Adipocyte (in vitro differentiated cells): ENCODE data around the gene SCUBE1.

Experiments used
- DNase-seq: peaks from one replicate; pipeline ENCODE4 v3.0.0-alpha.2; 2015; ENCODE audit warnings: low read depth
- H3K27me3 ChIP-seq: replicated peaks from 2 replicates; pipeline ENCODE4 v1.7.0; 2013; ENCODE audit warnings: mild to moderate bottlenecking, low read length, moderate library complexity; ENCODE audit not compliant: control insufficient read depth, insufficient read depth
- H3K36me3 ChIP-seq: 2 replicates; pipeline ENCODE4 v1.7.0; 2013; ENCODE audit warnings: low read length, mild to moderate bottlenecking, moderate library complexity; ENCODE audit not compliant: control insufficient read depth, insufficient read depth, severe bottlenecking
- H3K4me1 ChIP-seq: 2 replicates; pipeline ENCODE4 v1.7.0; 2013; ENCODE audit warnings: mild to moderate bottlenecking, low read length, moderate library complexity; ENCODE audit not compliant: control insufficient read depth, insufficient read depth
- H3K4me3 ChIP-seq: 2 replicates; pipeline ENCODE4 v1.7.0; 2013; ENCODE audit warnings: mild to moderate bottlenecking, low read length, moderate library complexity
- H3K9ac ChIP-seq: 2 replicates; pipeline ENCODE4 v1.7.0; 2013; ENCODE audit warnings: mild to moderate bottlenecking, low read length, moderate library complexity
- H3K9me3 ChIP-seq: 2 replicates; pipeline ENCODE4 v1.7.0; 2013; ENCODE audit warnings: mild to moderate bottlenecking, low read length, moderate library complexity; ENCODE audit not compliant: control insufficient read depth

Gene SCUBE1

DNA sequence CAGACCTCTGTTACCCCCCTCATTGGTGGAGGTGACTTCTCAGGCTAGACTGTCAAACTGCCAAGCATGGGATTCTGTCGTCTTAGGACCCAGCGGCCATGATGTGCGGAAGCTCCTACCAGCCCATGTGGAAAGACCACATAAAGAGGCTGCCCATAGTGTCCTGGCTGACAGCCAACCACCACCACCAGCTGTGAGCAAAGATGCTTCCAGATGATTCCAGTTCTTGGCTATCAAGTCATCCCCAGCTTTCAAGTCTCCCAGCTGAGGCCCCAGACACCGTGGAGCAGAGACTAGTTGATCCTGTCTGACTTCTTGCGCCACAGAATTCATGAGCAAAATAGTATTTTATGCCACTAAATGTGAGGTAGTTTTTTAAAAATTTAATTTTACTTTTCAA lies 32.9 kb downstream of the SCUBE1 start:
- Histone ChIP-seq H3K4me1 (peaks cover 23% of the 10 kb centered on the region), H3K27me3 (peaks cover 87% of the 10 kb centered on the region), H3K9ac (no peak overlapping the region), H3K36me3 (no peaks in the 10 kb centered on the region), H3K9me3 (no peaks in the 10 kb centered on the region), H3K4me3 (no peak overlapping the region)
- no peak for DNase-seq

DNA sequence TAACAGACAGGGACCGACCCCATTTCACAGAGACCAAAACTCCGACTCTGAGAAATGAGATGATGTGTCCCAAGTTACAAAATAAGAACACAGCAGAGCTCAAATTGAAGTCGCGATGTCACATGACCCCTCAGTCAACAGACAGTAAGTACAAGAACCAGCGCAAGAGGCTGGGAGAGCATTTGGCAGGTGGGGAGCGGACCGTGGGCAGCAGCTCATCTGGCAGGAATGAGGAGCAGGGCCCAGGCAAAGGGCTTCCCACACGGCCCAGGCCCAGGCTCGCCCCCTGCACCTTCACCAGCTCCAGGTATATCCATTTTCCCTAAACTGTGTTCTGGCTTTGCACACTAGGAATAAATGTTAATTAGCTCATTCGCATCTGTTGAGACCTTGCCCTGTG lies 34.3 kb downstream of the SCUBE1 start:
- Histone ChIP-seq H3K4me1 (peaks cover 14% of the 10 kb centered on the region), H3K36me3 (no peaks in the 10 kb centered on the region), H3K4me3 (no peak overlapping the region), H3K9me3 (no peaks in the 10 kb centered on the region), H3K9ac (no peak overlapping the region), H3K27me3 (peaks cover 89% of the 10 kb centered on the region)
- DNase-seq = no peak

DNA sequence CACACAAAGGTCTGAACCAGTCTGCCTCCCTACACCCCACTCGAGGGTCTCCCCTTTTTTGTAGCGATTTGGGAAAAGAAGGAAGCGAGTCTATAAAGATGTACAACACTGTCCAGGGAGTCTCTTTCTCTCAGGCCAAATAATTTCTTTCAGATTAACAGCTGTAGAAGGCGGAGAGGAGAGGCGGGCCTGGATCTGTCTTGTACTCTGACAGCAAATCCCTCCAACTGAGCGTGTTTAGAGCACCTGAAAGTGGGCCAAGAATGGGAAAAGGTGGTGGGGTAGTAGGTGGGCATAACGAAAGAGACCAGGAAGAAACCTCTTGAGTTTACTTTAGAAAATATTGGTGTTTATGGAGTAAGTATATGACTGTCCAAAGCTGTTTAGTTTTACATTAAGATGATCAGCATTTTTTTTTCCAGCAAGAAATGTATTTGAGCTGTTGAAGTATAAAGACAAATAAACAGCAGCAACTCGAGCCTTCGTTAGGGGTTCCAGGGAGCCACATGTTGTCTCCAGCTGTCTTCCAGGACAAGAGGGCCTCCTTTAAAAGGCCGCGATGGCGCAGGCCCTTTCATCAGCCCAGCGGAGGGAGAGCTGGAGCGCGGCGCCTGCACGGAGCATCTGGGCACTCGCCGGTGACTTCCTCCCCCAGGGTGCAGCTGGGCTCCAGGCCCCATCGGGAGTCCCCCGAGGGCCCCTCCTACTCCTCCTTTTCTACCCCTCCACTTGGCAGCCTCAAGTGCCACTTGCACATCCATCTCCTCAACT lies 34.9 kb downstream of the SCUBE1 start:
- H3K9ac ChIP-seq = no peak overlapping the region
- H3K36me3 ChIP-seq = no peaks in the 10 kb centered on the region
- no peaks in the 10 kb centered on the region for H3K9me3 ChIP-seq
- peaks cover 95% of the 10 kb centered on the region for H3K27me3 ChIP-seq
- H3K4me3 ChIP-seq = no peak overlapping the region
- no peak for DNase-seq
- peaks cover 8% of the 10 kb centered on the region for H3K4me1 ChIP-seq

DNA sequence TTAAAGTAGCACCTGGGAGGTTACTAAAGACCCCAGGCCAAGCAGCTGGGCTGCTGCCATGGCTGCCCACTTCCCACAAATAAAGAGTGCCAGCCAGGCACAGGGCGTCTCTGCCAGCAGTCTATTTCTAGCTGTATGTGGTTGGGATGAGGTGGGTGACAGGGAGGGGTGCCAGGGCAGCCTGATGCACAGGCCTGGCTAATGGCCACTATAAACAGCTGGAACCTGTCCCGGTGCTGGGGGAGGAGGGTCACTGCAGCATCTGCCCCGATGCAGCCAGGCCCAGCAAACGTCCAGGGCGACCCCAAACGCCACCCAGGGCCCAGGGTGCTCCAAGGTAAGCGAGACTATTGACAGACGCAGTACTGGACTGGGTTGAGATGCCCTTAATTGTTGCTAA lies 37.4 kb downstream of the SCUBE1 start:
- Histone ChIP-seq H3K36me3 (no peaks in the 10 kb centered on the region), H3K9ac (no peak overlapping the region), H3K4me3 (no peak overlapping the region), H3K9me3 (no peaks in the 10 kb centered on the region), H3K27me3 (peaks cover 97% of the 10 kb centered on the region), H3K4me1 (no peaks in the 10 kb centered on the region)
- DNase-seq = no peak

DNA sequence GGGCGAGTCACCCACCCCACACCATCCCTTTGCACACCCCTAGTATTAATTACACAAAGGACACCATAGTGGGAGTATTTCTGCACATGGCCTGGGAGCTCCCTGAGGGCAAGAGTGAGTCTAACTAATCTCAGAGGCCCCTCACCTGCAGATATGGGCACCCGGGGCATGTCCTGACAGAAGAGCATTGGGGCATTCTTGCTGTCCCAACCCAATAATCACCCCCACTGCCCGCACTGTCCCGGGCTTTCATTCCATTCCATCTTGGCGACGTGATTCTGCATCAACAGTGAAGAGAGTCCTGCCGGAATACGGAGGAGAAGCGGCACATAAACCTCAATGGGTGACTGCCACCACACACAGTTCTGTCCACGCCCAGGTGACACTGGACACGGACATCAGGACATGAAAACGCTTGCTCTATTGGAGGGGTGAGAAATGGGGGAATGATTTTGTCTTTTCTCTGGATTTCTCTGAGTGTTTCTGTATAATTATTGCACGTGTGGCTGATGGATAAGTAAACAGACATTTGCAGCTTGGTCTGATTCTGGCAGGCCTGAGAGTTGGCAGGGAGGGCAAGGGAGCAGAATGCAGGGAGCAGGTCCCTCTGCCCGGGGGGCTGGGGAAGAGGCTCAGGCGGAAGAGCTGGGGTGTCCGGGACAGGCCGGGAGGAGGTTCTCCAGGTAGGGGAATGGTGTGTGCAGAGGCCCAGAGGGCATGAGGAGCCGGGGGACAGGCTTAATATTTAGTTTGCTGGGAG lies 38.2 kb downstream of the SCUBE1 start:
- no peak for DNase-seq
- H3K4me3 ChIP-seq = no peak overlapping the region

DNA sequence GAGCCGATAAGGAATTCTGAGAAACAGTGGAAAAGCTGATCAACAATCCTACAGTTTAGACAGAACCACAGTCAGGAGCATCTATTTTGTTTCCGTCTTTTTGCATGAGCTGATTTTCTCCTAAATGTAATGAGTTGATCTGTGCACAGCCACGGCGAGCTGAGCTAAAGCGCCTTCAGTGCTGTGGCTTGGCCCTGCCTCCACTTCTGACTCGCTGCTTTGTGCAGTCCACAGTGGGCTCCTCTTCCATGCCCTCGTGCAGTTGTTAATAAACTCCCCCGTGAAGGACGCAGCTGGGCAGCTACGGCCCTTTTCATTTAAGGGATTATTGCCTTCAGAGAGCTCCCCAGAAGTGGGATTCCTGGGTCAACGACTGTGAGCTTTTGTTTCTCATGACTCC lies 39.4 kb downstream of the SCUBE1 start:
- no peaks in the 10 kb centered on the region for H3K9me3 ChIP-seq
- no peaks in the 10 kb centered on the region for H3K36me3 ChIP-seq
- no peaks in the 10 kb centered on the region for H3K4me1 ChIP-seq
- DNase-seq = no peak
- no peak overlapping the region for H3K9ac ChIP-seq
- H3K27me3 ChIP-seq = peaks cover 99% of the 10 kb centered on the region
- H3K4me3 ChIP-seq = no peak overlapping the region

More for the DNA sequence above, 38.2 kb downstream of the SCUBE1 start:
- Histone ChIP-seq H3K36me3 (no peaks in the 10 kb centered on the region), H3K4me1 (no peaks in the 10 kb centered on the region), H3K9ac (no peak overlapping the region), H3K9me3 (no peaks in the 10 kb centered on the region), H3K27me3 (peaks cover 99% of the 10 kb centered on the region)

DNA sequence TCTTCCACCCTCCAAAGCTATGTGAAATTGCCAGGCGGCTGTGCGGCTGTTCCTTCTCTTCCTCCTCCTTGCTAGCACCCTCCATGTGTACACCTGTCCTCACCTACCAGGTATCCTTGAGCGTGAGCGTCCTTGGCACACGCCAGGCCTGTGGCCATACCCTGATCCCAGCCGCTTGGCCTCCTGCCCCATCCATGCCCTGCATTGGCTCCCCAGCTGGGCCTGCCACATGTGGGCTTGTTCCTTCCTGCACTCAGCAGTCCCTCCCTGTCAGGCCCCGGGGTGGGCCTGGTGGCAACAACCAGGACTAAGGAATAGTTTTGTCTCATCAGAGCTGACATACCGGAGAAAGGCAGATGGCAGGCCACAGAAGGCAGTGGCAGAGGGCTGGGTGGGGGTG lies 40.0 kb downstream of the SCUBE1 start:
- no peak for DNase-seq
- no peaks in the 10 kb centered on the region for H3K36me3 ChIP-seq
- peaks cover 97% of the 10 kb centered on the region for H3K27me3 ChIP-seq
- H3K9me3 ChIP-seq = no peaks in the 10 kb centered on the region
- H3K4me3 ChIP-seq = no peak overlapping the region
- H3K4me1 ChIP-seq = peaks cover 2% of the 10 kb centered on the region
- no peak overlapping the region for H3K9ac ChIP-seq

DNA sequence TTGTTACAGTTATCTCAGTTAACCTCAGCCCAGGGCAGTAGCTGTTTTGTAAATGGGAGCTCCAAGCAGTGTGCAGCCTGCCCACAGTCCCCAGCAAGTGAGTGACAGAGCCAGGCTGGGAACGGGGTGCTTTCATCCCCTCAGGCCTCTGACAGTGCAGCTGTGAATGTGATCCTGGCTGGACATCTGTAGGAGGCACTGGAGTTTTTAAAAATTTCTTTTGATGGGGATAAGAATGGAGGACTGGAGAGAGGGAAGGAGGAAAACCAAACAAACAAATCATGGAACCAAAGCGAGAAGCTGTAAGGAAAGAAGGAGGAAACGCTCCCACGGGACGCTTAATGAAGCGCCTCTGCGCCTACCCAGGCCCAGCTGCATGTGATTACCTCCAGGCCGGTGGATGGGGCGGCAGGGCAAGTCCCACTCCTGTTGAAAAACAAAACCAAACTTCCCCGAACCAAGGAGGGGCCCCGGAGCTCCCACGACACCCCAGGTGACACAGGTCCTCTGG lies 40.6 kb downstream of the SCUBE1 start:
- DNase-seq = no peak
- H3K4me3 ChIP-seq = no peak overlapping the region
- H3K4me1 ChIP-seq = peaks cover 7% of the 10 kb centered on the region
- no peak overlapping the region for H3K9ac ChIP-seq
- no peaks in the 10 kb centered on the region for H3K9me3 ChIP-seq
- H3K27me3 ChIP-seq = peaks cover 98% of the 10 kb centered on the region
- no peaks in the 10 kb centered on the region for H3K36me3 ChIP-seq

DNA sequence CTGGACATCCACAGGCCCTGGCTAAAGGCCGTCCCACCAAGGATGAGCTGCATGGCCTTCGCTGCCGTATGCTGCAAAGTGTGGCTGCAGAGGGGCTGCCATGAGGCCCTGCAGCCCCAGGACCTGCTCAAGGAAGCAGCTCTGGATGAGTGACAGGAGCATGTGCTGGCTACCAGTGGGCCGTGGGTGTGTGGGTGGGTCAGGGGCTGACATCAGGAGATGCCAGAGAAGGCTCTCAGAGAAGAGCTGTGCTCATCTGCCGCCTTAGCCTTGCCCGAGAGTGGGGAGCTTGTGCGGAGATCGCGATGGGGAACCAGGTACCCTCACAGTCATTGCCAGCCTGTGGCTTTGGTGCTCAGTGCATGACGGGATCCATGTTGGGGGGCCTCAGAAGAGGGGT lies 41.3 kb downstream of the SCUBE1 start:
- peaks cover 7% of the 10 kb centered on the region for H3K4me1 ChIP-seq
- H3K9ac ChIP-seq = no peak overlapping the region
- H3K4me3 ChIP-seq = no peak overlapping the region
- H3K27me3 ChIP-seq = peaks cover 97% of the 10 kb centered on the region
- DNase-seq = no peak
- H3K9me3 ChIP-seq = no peaks in the 10 kb centered on the region
- H3K36me3 ChIP-seq = no peaks in the 10 kb centered on the region

DNA sequence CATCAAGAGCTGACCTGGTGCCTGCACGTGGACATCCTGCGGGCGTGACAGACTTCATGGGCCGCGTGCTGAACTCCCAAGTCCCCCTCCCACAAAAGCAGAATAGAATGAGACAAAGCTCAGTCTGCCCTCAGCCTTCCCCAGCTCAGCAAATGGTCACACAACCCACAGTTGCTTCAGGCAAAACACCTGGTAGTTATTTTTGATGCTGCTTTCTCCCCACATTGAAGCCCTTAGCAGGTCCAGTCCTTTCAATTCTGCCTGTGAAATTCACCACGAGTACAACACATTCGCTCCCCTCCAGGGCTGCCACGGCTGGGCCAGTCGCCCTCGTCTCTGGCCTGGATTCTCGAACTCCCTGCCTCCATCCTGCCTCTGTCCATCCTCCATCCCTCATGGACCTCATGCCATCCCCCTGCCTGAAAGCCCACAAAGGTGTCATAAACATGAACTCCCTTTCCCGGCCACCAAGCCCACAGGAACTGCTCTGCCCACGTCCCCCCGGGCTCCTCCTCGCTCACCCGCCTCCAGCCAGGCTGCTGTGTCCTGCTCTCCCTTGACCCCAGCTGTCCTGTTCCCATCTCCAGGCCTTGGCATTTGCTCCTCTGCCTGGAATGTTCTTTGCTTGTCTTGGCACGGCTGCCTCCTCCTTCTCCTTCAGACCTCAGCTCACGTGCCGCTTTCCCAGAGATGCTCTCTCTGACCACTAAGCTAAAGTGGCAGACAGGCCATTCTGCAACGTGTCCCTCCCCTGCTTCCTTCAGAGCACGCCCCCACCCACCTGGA lies 42.1 kb downstream of the SCUBE1 start:
- no peak for DNase-seq
- Histone ChIP-seq H3K9me3 (no peaks in the 10 kb centered on the region), H3K4me1 (peaks cover 7% of the 10 kb centered on the region), H3K4me3 (no peak overlapping the region), H3K9ac (no peak overlapping the region), H3K36me3 (no peaks in the 10 kb centered on the region), H3K27me3 (peaks cover 97% of the 10 kb centered on the region)

DNA sequence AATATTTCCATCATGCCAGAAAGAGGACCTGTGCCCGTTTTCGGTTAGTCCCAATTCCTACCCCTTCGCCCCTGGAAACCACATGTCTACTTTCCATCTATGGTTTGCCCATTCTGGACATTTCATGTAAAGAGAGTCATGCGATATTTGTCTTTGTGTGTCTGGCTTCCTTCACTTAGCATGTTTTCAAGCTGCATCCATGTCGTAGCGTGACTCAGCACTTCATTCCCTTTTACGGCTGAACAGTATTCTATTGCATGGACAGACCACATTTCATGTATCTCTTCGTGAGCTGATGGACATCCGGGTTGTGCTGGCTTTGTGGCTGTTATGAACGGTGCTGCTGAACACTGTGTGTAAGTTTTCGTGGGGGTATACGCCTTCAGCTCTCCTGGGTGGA lies 43.4 kb downstream of the SCUBE1 start:
- Histone ChIP-seq H3K4me1 (peaks cover 7% of the 10 kb centered on the region), H3K27me3 (peaks cover 95% of the 10 kb centered on the region), H3K36me3 (no peaks in the 10 kb centered on the region), H3K4me3 (no peak overlapping the region), H3K9ac (no peak overlapping the region), H3K9me3 (no peaks in the 10 kb centered on the region)
- no peak for DNase-seq
